B cell (primary cell): ENCODE data around the gene RFX3. TPM values are rescaled to one million over a fixed set of nuclear protein-coding genes. Genes with fewer than 3 reads are reported as not detected.

Source experiments
- ATAC-seq: fragments of 200-7000 bp; cut with Tn5 transposase; one replicate; pipeline ENCODE4 v1.10.0; 2021; ENCODE audit warnings: low read depth, mild to moderate bottlenecking, moderate number of reproducible peaks, moderate library complexity
- CTCF ChIA-PET: fragments of 350-600 bp; sonication (Branson Sonifier 250); formaldehyde crosslinking; loops from one replicate; lab custom pipeline; 2021; ENCODE audit warnings: antibody characterized with exemption, inconsistent platforms; lab: Charles Lee
- POLR2A ChIA-PET: fragments of 350-600 bp; sonication (Branson Sonifier 250); formaldehyde crosslinking; loops from one replicate; lab custom pipeline; 2021; ENCODE audit warnings: antibody characterized with exemption; lab: Charles Lee
- DNase-seq: peaks from one replicate; pipeline ENCODE4 v3.0.0; 2013
- H2AFZ ChIP-seq: 2 replicates; pipeline ENCODE4 v1.6.1; 2012; ENCODE audit warnings: mild to moderate bottlenecking, low read depth, low read length; ENCODE audit not compliant: insufficient read depth, poor library complexity, severe bottlenecking
- H3K27ac ChIP-seq, 2 donors: 1 replicate in 1 of 2; 2 replicates in 1 of 2; pipeline ENCODE4 v1.5.1; 2012 to 2013; ENCODE audit warnings: low read length in 2 of 2, mild to moderate bottlenecking in 2 of 2, moderate library complexity in 1 of 2
- H3K27me3 ChIP-seq, 4 experiments: fragments of 200-600 bp in 1 of 4; sonication (generic) in 1 of 4; replicated peaks in 1 of 4; 1 replicate in 2 of 4; 2 replicates in 2 of 4; pipeline versions ENCODE4 v1.6.1 to v1.7.0; 2013 to 2016; ENCODE audit warnings: low read length in 3 of 4, mild to moderate bottlenecking in 2 of 4, mixed read lengths in 1 of 4, moderate library complexity in 1 of 4; ENCODE audit not compliant: insufficient read depth in 4 of 4, control insufficient read depth in 3 of 4; ENCODE audit errors: control extremely low read depth in 1 of 4
- H3K36me3 ChIP-seq, 2 experiments: replicated peaks in 1 of 2; 1 replicate in 1 of 2; 2 replicates in 1 of 2; pipeline versions ENCODE4 v1.6.1 to v1.7.1; 2013; ENCODE audit warnings: low read length in 1 of 2; ENCODE audit not compliant: insufficient read depth in 2 of 2, control insufficient read depth in 1 of 2; ENCODE audit errors: control extremely low read depth in 1 of 2, extremely low read depth in 1 of 2
- H3K4me1 ChIP-seq, 2 donors: fragments of 200-600 bp in 1 of 2; sonication (generic) in 1 of 2; 1 replicate in 1 of 2; 2 replicates in 1 of 2; pipeline versions ENCODE4 v1.5.1 to v1.6.1; 2013 to 2017; ENCODE audit warnings: low read length in 2 of 2; ENCODE audit not compliant: control insufficient read depth in 2 of 2, insufficient read depth in 2 of 2
- H3K4me2 ChIP-seq: replicated peaks from 2 replicates; pipeline ENCODE3; 2012; ENCODE audit warnings: mild to moderate bottlenecking, low read depth, low read length; ENCODE audit not compliant: poor library complexity, severe bottlenecking
- H3K4me3 ChIP-seq, 5 experiments: fragments of 200-600 bp in 1 of 5; sonication (generic) in 1 of 5; 1 replicate in 3 of 5; 2 replicates in 2 of 5; pipeline versions ENCODE4 v1.5.1 to v1.7.0; 2011 to 2016; ENCODE audit warnings: low read length in 4 of 5, mild to moderate bottlenecking in 4 of 5, low read depth in 2 of 5, control low read depth in 1 of 5, moderate library complexity in 1 of 5; ENCODE audit not compliant: insufficient read depth in 1 of 5; ENCODE audit errors: control extremely low read depth in 1 of 5, extremely low read depth in 1 of 5
- H3K79me2 ChIP-seq: fragments of 200-600 bp; sonication (generic); one replicate; pipeline ENCODE4 v1.6.0; 2016; ENCODE audit warnings: low read length; ENCODE audit not compliant: control insufficient read depth, insufficient read depth
- H3K9ac ChIP-seq: fragments of 200-600 bp; sonication (generic); 2 replicates; pipeline ENCODE4 v1.6.1; 2017; ENCODE audit warnings: mild to moderate bottlenecking, low read length, moderate library complexity
- H3K9me3 ChIP-seq, 3 donors: one replicate each; pipeline versions ENCODE4 v1.6.1 to v1.7.1; 2013; ENCODE audit warnings: low read length in 2 of 3; ENCODE audit not compliant: control insufficient read depth in 2 of 3, insufficient read depth in 1 of 3; ENCODE audit errors: control extremely low read depth in 1 of 3
- H4K20me1 ChIP-seq: 2 replicates; pipeline ENCODE4 v1.6.0; 2012; ENCODE audit warnings: mild to moderate bottlenecking, low read length; ENCODE audit not compliant: insufficient read depth, control insufficient read depth, poor library complexity, severe bottlenecking
- H3K27ac Mint-ChIP-seq: one replicate; pipeline ENCODE4 v1.8.0; 2021; ENCODE audit warnings: mixed read lengths
- H3K27me3 Mint-ChIP-seq: one replicate; pipeline ENCODE4 v1.8.0; 2021; ENCODE audit warnings: mixed read lengths
- H3K4me1 Mint-ChIP-seq: one replicate; pipeline ENCODE4 v1.8.0; 2021; ENCODE audit warnings: mixed read lengths
- H3K4me3 Mint-ChIP-seq: one replicate; pipeline ENCODE4 v1.8.0; 2021; ENCODE audit warnings: mixed read lengths
- H3K9me3 Mint-ChIP-seq: one replicate; pipeline ENCODE4 v1.8.0; 2022; ENCODE audit warnings: mixed read lengths; ENCODE audit not compliant: insufficient read depth
- CTCF ChIP-seq: fragments of 200-600 bp; IDR thresholded peaks from one replicate; pipeline ENCODE4 v1.8.0; 2022; ENCODE audit warnings: antibody characterized with exemption, mild to moderate bottlenecking
- EZH2 ChIP-seq: IDR thresholded peaks from 2 replicates; pipeline ENCODE4 v1.6.1; 2012; ENCODE audit warnings: borderline replicate concordance, low read depth, mild to moderate bottlenecking, moderate library complexity, low read length; ENCODE audit not compliant: insufficient read depth, poor library complexity, severe bottlenecking
- WGBS: methylation state at CpG from one replicate; pipeline ENCODE4 v1.1.5; 2013; ENCODE audit warnings: missing lambda C conversion rate; ENCODE audit not compliant: insufficient coverage; 5-methylcytosine and 5-hydroxymethylcytosine counted together
- intact Hi-C: fragments of 100-400 bp; cut with micrococcal nuclease; formaldehyde crosslinking; loops from one replicate; pipeline ENCODE4 v1.10.0; 2022
- polyA plus RNA-seq: library from polyadenylated mRNA; depleted of rRNA; stranded (reverse); fragments of >200 nt; gene quantifications from 2 replicates; pipeline ENCODE4 v1.2.3, GENCODE V29; 2012
- total RNA-seq, 2 donors: library from RNA; stranded (reverse); fragments of 120-200 nt in 1 of 2; gene quantifications; 1 replicate in 1 of 2; 2 replicates in 1 of 2; pipeline versions ENCODE4 v1.2.3 to v1.2.4, GENCODE V29; 2013 to 2022

RFX3 gene
- total and polyA plus RNA-seq, 2 donors (not counting 1 experiment from before 2014, with no cell fraction given): 6.1 to 39.1 TPM

- no peak overlapping the region for H2AFZ ChIP-seq
- no peak overlapping the region for H3K27ac Mint-ChIP-seq
- peaks cover 26% of the 10 kb centered on the region for H3K4me1 Mint-ChIP-seq
- no peak overlapping the region for H3K4me3 ChIP-seq
- ATAC-seq (no peak), DNase-seq (no peak)
- no peak overlapping the region for H3K4me3 Mint-ChIP-seq
- no peaks in the 10 kb centered on the region for H3K27me3 ChIP-seq
- H3K79me2 ChIP-seq: peaks cover 5% of the 10 kb centered on the region
- POLR2A ChIA-PET: no interaction called here
- no peaks in the 10 kb centered on the region for H3K27me3 Mint-ChIP-seq
- H3K9me3 ChIP-seq: no peaks in the 10 kb centered on the region
- H3K9ac ChIP-seq: no peak overlapping the region
- no peaks in the 10 kb centered on the region for H3K4me1 ChIP-seq
- H4K20me1 ChIP-seq: no peaks in the 10 kb centered on the region
- peaks cover 2% of the 10 kb centered on the region for H3K9me3 Mint-ChIP-seq
- CTCF ChIA-PET: no interaction called here
- no peak overlapping the region for H3K4me2 ChIP-seq
- WGBS: 93% methylated on average over 2 of the region's 3 CpGs
- H3K36me3 ChIP-seq: no peaks in the 10 kb centered on the region
- TF ChIP-seq EZH2 (no peak), CTCF (no peak)
- intact Hi-C loops: no loop called here
- no peak overlapping the region for H3K27ac ChIP-seq
These were observed 27.1 kb downstream of the RFX3 start for GRCh38 chr9:3498691-3499090.

- H3K9ac ChIP-seq: no peak overlapping the region
- no peak overlapping the region for H3K27ac Mint-ChIP-seq
- H3K4me1 Mint-ChIP-seq: peaks cover 27% of the 10 kb centered on the region
- DNase-seq (no peak), ATAC-seq (no peak)
- no peaks in the 10 kb centered on the region for H3K27me3 ChIP-seq
- H3K9me3 ChIP-seq: no peaks in the 10 kb centered on the region
- intact Hi-C loops: no loop called here
- no peak for TF ChIP-seq EZH2
- TF ChIP-seq CTCF: no peak
- peaks cover 10% of the 10 kb centered on the region for H3K79me2 ChIP-seq
- no peaks in the 10 kb centered on the region for H3K4me1 ChIP-seq
- H4K20me1 ChIP-seq: no peaks in the 10 kb centered on the region
- H3K27me3 Mint-ChIP-seq: no peaks in the 10 kb centered on the region
- peaks cover 2% of the 10 kb centered on the region for H3K9me3 Mint-ChIP-seq
- WGBS: no CpG with 5 or more reads among the region's 4 CpGs
- POLR2A ChIA-PET: no interaction called here
- H3K4me2 ChIP-seq: no peak overlapping the region
- no peak overlapping the region for H3K4me3 ChIP-seq
- H3K27ac ChIP-seq: no peak overlapping the region
- CTCF ChIA-PET: no interaction called here
- no peak overlapping the region for H2AFZ ChIP-seq
- H3K4me3 Mint-ChIP-seq: no peak overlapping the region
- H3K36me3 ChIP-seq: no peaks in the 10 kb centered on the region
These were observed 27.9 kb downstream of the RFX3 start for GRCh38 chr9:3497857-3498256.
